Stomach (tissue), 9 donors: Measurements from ENCODE around the gene ALG6. TPM values are rescaled to one million over a fixed set of nuclear protein-coding genes. Genes with fewer than 3 reads are reported as not detected.

Experiments used
- DNase-seq, 2 donors: peaks; one replicate each; pipeline versions ENCODE4 v3.0.0 to v3.0.0-alpha.2; 2013 to 2019
- H3K27ac ChIP-seq, 5 donors: fragments of 200-600 bp in 4 of 5; sonication (generic) in 4 of 5; one replicate each; pipeline ENCODE4 v1.5.1; 2013 to 2019; ENCODE audit warnings: mild to moderate bottlenecking in 1 of 5, moderate library complexity in 1 of 5
- H3K27me3 ChIP-seq, 3 donors: fragments of 200-600 bp; sonication (generic); one replicate each; pipeline ENCODE4 v1.5.1; 2017 to 2019; ENCODE audit warnings: mixed run types in 1 of 3
- H3K36me3 ChIP-seq, 4 donors: fragments of 200-600 bp; sonication (generic); 1 replicate in 3 of 4; 2 replicates in 1 of 4; pipeline ENCODE4 v1.5.1; 2016 to 2019
- H3K4me1 ChIP-seq, 4 donors: fragments of 200-600 bp; sonication (generic); one replicate each; pipeline ENCODE4 v1.5.1; 2016 to 2019
- H3K4me3 ChIP-seq, 4 donors: fragments of 200-600 bp; sonication (generic) in 3 of 4; one replicate each; pipeline ENCODE4 v1.5.1; 2016 to 2019; ENCODE audit warnings: mild to moderate bottlenecking in 1 of 4
- H3K9me3 ChIP-seq, 4 donors: fragments of 200-600 bp; sonication (generic); one replicate each; pipeline ENCODE4 v1.5.1; 2016 to 2019
- CTCF ChIP-seq, 7 experiments: fragments of 450-650 bp in 4 of 7; fragments of 200-600 bp in 3 of 7; sonication (generic) in 3 of 7; IDR thresholded peaks; one replicate each; pipeline ENCODE4 v1.5.1; 2016 to 2019; ENCODE audit warnings: antibody characterized with exemption in 7 of 7, control low read depth in 2 of 7, mild to moderate bottlenecking in 1 of 7
- EP300 ChIP-seq: sonication (generic); formaldehyde crosslinking; IDR thresholded peaks from one replicate; pipeline ENCODE4 v1.6.1; 2017; ENCODE audit warnings: antibody characterized with exemption
- POLR2A ChIP-seq, 4 donors: fragments of 450-650 bp; IDR thresholded peaks; one replicate each; pipeline ENCODE4 v1.6.1; 2016; ENCODE audit warnings: antibody characterized with exemption in 4 of 4, control low read depth in 2 of 4, mild to moderate bottlenecking in 1 of 4, moderate library complexity in 1 of 4
- POLR2AphosphoS5 ChIP-seq, 3 donors: sonication (generic); formaldehyde crosslinking; IDR thresholded peaks; one replicate each; pipeline ENCODE4 v1.6.1; 2016; ENCODE audit warnings: antibody characterized with exemption in 3 of 3
- WGBS, 5 donors: extraction: QIAGEN DNeasy Blood & Tissue Kit in 3 of 5; methylation state at CpG; one replicate each; pipeline versions ENCODE4 v1.1.5 to v1.1.7; 2013 to 2018; 5-methylcytosine and 5-hydroxymethylcytosine counted together
- intact Hi-C: fragments of 100-400 bp; cut with DNase I; formaldehyde crosslinking; loops from one replicate; pipeline ENCODE4 v1.15.1; 2023; ENCODE audit warnings: low total_unique reads
- polyA plus RNA-seq, 3 donors: library from polyadenylated mRNA; stranded (reverse); fragments of 200-250 nt; gene quantifications; one replicate each; pipeline ENCODE4 v1.2.3, GENCODE V29; 2013
- small RNA-seq, 4 donors: library from RNA; depleted of rRNA; stranded (forward); fragments of <200 nt; gene quantifications; one replicate each; pipeline ENCODE3, GENCODE V24; 2016
- total RNA-seq, 5 donors: library from RNA; depleted of rRNA; stranded (reverse); fragments of >200 nt; gene quantifications; one replicate each; pipeline versions ENCODE4 v1.1.0 to v1.2.3, GENCODE V29; 2014 to 2016
- donor health status: healthy with polysubstance abuse.
- donor health status: Bipolar disorder and iron deficiency.
- donor health status: healthy.

ALG6 gene
- total and polyA plus RNA-seq, 8 donors = 3.6 to 32.7 (median 10.3) TPM

- no peaks in the 10 kb centered on the region for H3K36me3 ChIP-seq
- intact Hi-C loops = no loop called here
- H3K9me3 ChIP-seq = no peaks in the 10 kb centered on the region
- DNase-seq = peak in 1 of 2 donors; percentile 50
- H3K27me3 ChIP-seq = no peaks in the 10 kb centered on the region
- TF ChIP-seq CTCF (IDR thresholded peaks at IDR 0.05) = no peak
- no peak for TF ChIP-seq POLR2A (IDR thresholded peaks at IDR 0.05)
- TF ChIP-seq EP300 = no peak
- no peak for TF ChIP-seq POLR2AphosphoS5 (IDR thresholded peaks at IDR 0.05)
- no peak overlapping the region for H3K4me3 ChIP-seq
- peaks cover 0 to 7% (median 0%) of the 10 kb centered on the region in 4 donors for H3K4me1 ChIP-seq
- H3K27ac ChIP-seq = no peak overlapping the region
- WGBS, 5 donors = 77 to 97% (median 83%) methylated on average over 1 of the region's 1 CpG
Observed at GRCh38 chr1:63486629-63487028, 119.2 kb downstream of the ALG6 start.

- Histone ChIP-seq H3K36me3 (no peaks in the 10 kb centered on the region), H3K27me3 (no peaks in the 10 kb centered on the region), H3K4me3 (no peak overlapping the region), H3K4me1 (peaks cover 0 to 7% (median 0%) of the 10 kb centered on the region in 4 donors), H3K27ac (no peak overlapping the region), H3K9me3 (no peaks in the 10 kb centered on the region)
- no peak for TF ChIP-seq POLR2AphosphoS5 (IDR thresholded peaks at IDR 0.05)
- TF ChIP-seq EP300 = no peak
- TF ChIP-seq POLR2A (IDR thresholded peaks at IDR 0.05) = no peak
- TF ChIP-seq CTCF (IDR thresholded peaks at IDR 0.05) = no peak
- WGBS, 5 donors = 60 to 80% (median 73%) methylated on average over 8 of the region's 8 CpGs
- DNase-seq = peak in 1 of 2 donors; percentile 77
- intact Hi-C loops = no loop called here
Observed at GRCh38 chr1:63487336-63488065, 120.1 kb downstream of the ALG6 start.

Small RNA genes lying within 50 kb of the gene (small RNA-seq; reads per million reads assigned to genes)
- gene MIR6068 (0 to 0.69 (median 0.14) reads per million in 4 donors), gene RF00019 (0 reads per million in 4 donors)

Other genes starting within 250 kb of the ALG6 start
- gene FOXD3, start 45.1 kb upstream of the ALG6 start, total RNA-seq = 1 to 10 TPM in 1 of 5 donors, under 1 TPM in 1, not detected in 3; 0.92 to 1.2 TPM
- under 1 TPM in 1 of 3 donors, not detected in 2; 0.48 TPM for gene FOXD3, start 45.1 kb upstream of the ALG6 start, polyA plus RNA-seq
- 10 to 100 TPM in 3 of 5 donors, 1 to 10 TPM in 1, not detected in 1; 6.4 to 36.9 (median 20.6) TPM for gene ITGB3BP, start 155.6 kb downstream of the ALG6 start, total RNA-seq
- 10 to 100 TPM; 20.2 to 26.9 (median 21.3) TPM for gene ITGB3BP, start 155.6 kb downstream of the ALG6 start, polyA plus RNA-seq
- gene EFCAB7, start 155.9 kb downstream of the ALG6 start, total RNA-seq = 10 to 100 TPM in 2 of 5 donors, 1 to 10 TPM in 2, not detected in 1; 2.9 to 14.9 (median 8.2) TPM
- gene EFCAB7, start 155.9 kb downstream of the ALG6 start, polyA plus RNA-seq = 1 to 10 TPM; 2.6 to 3.1 (median 2.9) TPM
- 10 to 100 TPM; 21.4 to 82.8 (median 34.9) TPM for gene PGM1, start 225.8 kb downstream of the ALG6 start, total RNA-seq
- 10 to 100 TPM; 11.3 to 24.0 (median 22.2) TPM for gene PGM1, start 225.8 kb downstream of the ALG6 start, polyA plus RNA-seq